SK-N-MC (cell line): ENCODE measurements around the gene SHISA9.

Source experiments
- EZH2 ChIP-seq: fragments of 200-600 bp; sonication (generic); IDR thresholded peaks from one replicate; pipeline ENCODE4 v1.6.1; 2017; ENCODE audit warnings: antibody characterized with exemption
- POLR2AphosphoS5 ChIP-seq: IDR thresholded peaks from 2 replicates; pipeline ENCODE4 v1.6.1; 2012; ENCODE audit warnings: mild to moderate bottlenecking, low read depth, low read length, borderline replicate concordance

- TF ChIP-seq EZH2 = no peak
- TF ChIP-seq POLR2AphosphoS5 = no peak
These were observed 344.4 kb downstream of the SHISA9 start for GRCh38 chr16:13245713-13246377.
